GM12891 (cell line): Measurements from ENCODE around the gene PDPR.
"Not testable (repeated sequence)": the region's sequence is repeated elsewhere in the genome, so short reads cannot be mapped to it uniquely, and the experiment has no call there.

Experiments used
- DNase-seq: peaks from one replicate; pipeline ENCODE4 v3.0.0; 2011; ENCODE audit warnings: low spot score; ENCODE audit not compliant: insufficient read length
- FAIRE-seq: peaks from 2 replicates; lab custom pipeline; 2011; peaks lifted over from hg19 to GRCh38; lab: Jason Lieb, UNC
- PAX5 ChIP-seq: IDR thresholded peaks from 2 replicates; pipeline ENCODE4 v1.6.1; 2011; ENCODE audit warnings: low read length, moderate library complexity, mild to moderate bottlenecking; ENCODE audit not compliant: insufficient read depth, severe bottlenecking
- POLR2A ChIP-seq: IDR thresholded peaks from 2 replicates; pipeline ENCODE4 v1.6.1; 2011; ENCODE audit warnings: low read depth, low read length, control low read depth
- POLR2AphosphoS5 ChIP-seq: IDR thresholded peaks from 2 replicates; pipeline ENCODE4 v1.6.1; 2011; ENCODE audit warnings: low read depth, low read length, control low read depth
- POU2F2 ChIP-seq: IDR thresholded peaks from 2 replicates; pipeline ENCODE4 v1.6.1; 2011; ENCODE audit warnings: low read depth, mild to moderate bottlenecking, control low read depth, low read length, moderate library complexity
- SPI1 ChIP-seq: IDR thresholded peaks from 2 replicates; pipeline ENCODE4 v1.6.1; 2011; ENCODE audit warnings: low read depth, low read length, control low read depth
- TAF1 ChIP-seq: IDR thresholded peaks from 2 replicates; pipeline ENCODE4 v1.6.1; 2011; ENCODE audit warnings: low read depth, low read length, control low read depth

PDPR gene

DNA sequence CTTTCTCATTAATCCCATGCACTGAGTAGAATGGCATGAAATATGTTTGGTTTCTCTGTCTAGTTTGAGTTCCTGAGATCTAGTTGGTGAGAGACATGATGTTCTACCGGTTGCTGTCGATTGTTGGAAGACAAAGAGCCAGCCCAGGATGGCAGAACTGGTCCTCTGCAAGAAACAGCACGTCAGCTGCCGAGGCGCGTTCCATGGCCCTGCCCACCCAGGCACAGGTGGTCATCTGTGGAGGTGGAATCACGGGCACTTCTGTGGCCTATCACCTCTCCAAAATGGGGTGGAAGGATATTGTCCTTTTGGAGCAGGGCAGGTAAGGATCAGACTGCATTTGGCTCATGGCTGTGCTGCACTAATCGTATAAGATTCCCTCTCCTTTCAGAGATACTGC, 6.3 kb downstream of the PDPR start:
- DNase-seq, FAIRE-seq: not testable (repeated sequence)

- FAIRE-seq, DNase-seq: not testable (repeated sequence)
Measured at GRCh38 chr16:70123822-70124221, 9.7 kb downstream of the PDPR start.

DNA sequence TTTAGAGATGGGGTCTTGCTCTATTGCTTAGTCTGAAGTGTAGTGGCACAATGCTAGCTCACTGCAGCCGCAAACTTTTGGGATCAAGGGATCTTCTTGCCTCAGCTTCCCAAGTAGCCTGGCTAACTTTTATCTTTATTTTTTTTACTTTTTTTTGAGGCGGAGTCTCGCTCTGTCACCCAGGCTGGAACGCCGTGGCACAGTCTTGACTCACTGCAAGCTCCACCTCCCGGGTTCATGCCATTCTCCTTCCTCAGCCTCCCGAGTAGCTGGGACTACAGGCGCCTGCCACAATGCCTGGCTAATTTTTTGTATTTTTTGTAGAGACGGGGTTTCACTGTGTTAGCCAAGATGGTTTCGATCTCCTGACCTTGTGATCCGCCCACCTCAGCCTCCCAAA, 12.1 kb downstream of the PDPR start:
- DNase-seq, FAIRE-seq: not testable (repeated sequence)

- DNase-seq, FAIRE-seq: not testable (repeated sequence)
Measured at GRCh38 chr16:70127706-70128105, 13.6 kb downstream of the PDPR start.

GRCh38 chr16:70128844-70129243, 14.7 kb downstream of the PDPR start:
- DNase-seq, FAIRE-seq: not testable (repeated sequence)

DNA sequence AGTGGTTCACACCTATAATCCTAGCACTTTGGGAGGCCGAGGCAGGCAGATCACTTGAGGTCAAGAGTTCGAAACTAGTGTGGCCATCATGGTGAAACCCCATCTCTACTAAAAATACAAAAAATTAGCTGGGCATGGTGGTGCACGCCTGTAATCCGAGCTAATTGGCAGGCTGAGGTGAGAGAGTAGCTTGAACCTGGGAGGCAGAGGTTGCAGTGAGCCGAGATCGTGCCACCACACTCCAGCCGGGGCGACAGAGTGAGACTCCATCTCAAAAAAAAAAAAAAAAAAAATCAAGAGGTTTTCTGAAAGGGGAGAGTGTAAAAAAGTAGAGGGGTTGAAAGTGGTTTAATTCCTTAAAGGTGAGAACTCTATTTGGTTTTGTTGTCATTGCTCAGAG, 21.7 kb downstream of the PDPR start:
- not testable (repeated sequence) for FAIRE-seq, DNase-seq

- not testable (repeated sequence) for FAIRE-seq
Measured at GRCh38 chr16:70136595-70136994, 22.5 kb downstream of the PDPR start.

DNA sequence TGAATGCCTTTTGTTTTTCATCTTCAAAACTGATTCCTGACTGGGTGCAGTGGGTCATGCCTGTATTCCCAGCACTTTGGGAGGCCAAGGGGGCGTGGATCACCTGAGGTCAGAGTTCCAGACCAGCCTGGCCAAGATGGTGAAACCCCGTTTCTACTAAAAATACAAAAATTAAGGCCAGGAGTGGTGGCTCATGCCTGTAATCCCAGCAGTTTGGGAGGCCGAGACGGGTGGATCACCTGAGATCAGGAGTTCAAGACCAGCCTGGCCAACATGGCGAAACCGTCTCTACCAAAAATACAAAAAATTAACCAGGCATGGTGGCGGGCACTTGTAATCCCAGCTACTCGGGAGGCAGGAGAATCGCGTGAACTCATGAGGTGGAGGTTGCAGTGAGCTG, 28.6 kb downstream of the PDPR start:
- not testable (repeated sequence) for FAIRE-seq, DNase-seq

More at GRCh38 chr16:70136595-70136994, 22.5 kb downstream of the PDPR start:
- DNase-seq = not testable (repeated sequence)

- FAIRE-seq, DNase-seq: not testable (repeated sequence)
Measured at GRCh38 chr16:70143231-70143895, 29.2 kb downstream of the PDPR start.

DNA sequence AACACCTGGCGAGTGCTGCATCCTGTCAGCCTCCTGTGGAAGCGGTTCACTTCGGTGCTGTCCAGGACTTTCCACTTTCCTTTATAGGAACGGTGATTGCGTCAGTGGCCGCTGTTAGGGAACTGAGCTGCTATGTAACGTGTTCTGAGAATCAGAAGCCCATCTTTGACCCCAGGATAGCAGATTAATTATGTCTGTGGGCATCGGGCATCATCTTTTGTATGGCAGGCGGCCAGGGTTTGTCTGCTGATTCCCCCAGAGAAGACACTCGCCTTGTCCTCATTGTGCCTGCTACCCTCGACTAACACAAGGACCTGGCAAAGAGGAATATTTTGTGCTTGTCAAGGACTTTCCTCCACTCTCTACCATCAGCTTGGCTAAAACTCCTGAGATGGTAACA, 33.7 kb downstream of the PDPR start:
- not testable (repeated sequence) for DNase-seq, FAIRE-seq

DNA sequence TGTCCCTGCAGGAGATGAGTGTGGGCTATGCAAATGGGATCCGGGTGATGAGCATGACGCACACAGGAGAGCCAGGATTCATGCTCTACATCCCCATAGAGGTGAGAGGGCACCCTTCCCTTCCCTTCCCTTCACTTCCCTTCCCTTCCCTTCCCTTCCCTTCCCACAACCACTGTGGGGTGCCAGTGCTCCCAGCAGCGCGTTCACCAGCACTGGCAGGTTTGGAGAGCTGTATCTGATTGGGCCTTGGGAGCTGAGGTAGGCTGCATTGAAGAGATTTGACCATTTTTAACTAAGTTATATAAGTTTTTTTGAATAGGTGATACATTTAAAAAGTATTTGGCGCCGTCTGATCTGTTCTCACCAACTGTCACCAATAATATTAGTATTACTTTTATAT, 34.3 kb downstream of the PDPR start:
- not testable (repeated sequence) for DNase-seq

GRCh38 chr16:70149296-70149695, 35.2 kb downstream of the PDPR start:
- not testable (repeated sequence) for DNase-seq, FAIRE-seq

More for the DNA sequence above, 34.3 kb downstream of the PDPR start:
- not testable (repeated sequence) for FAIRE-seq

DNA sequence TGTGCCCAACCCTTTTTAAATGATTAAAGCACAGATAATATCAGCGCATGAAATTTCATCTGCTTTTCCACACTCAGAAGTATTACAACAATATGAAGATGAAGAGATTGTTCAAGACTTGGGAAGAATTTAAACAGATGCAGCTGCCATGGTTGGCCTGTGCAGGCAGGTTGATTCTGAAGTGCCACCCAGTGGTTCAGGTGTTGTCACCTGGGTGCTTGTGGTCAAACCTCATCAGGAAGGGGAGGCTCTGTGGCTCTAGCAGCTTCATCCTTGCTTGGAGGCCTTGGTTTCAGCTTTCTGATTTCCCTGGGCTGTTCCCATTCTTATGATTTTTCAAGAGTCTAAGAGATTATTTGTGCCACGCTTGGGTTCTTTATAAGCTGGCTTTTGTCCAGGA, 37.3 kb downstream of the PDPR start:
- DNase-seq = no peak
- TF ChIP-seq PAX5 (no peak), TAF1 (no peak), POLR2AphosphoS5 (no peak), SPI1 (no peak), POU2F2 (no peak)
- no peak for FAIRE-seq

- no peak for TF ChIP-seq POLR2AphosphoS5
- no peak for TF ChIP-seq POU2F2
- TF ChIP-seq PAX5 = no peak
- no peak for TF ChIP-seq TAF1
- TF ChIP-seq SPI1 = no peak
- TF ChIP-seq POLR2A = no peak
- DNase-seq = no peak
- no peak for FAIRE-seq
Measured at GRCh38 chr16:70151941-70152509, 37.9 kb downstream of the PDPR start.
